Measurements from ENCODE around the gene R3HCC1L. TPM values are rescaled to one million over a fixed set of nuclear protein-coding genes. Genes with fewer than 3 reads are reported as not detected.
A peak's percentile ranks its signal among the peaks of the same experiment; 100 is the strongest.

The R3HCC1L gene
- total and polyA plus RNA-seq, 9 of the 15 experiments (the other 6 are each of a cell fraction or from before 2014, with no cell fraction given) = 9.1 to 17.8 (median 12.6) TPM

- TF ChIP-seq RBM15 (IDR thresholded peaks at IDR 0.05; ENCODE audit: insufficient read depth, low read length) (no peak), GATAD2B (IDR thresholded peaks at IDR 0.05; ENCODE audit: borderline replicate concordance) (0 out of 2 replicates have a peak, but pooled peaks have one; percentile 15), ZNF76 (CRISPR knock-in tag; IDR thresholded peaks at IDR 0.05; ENCODE audit: borderline replicate concordance) (no peak), ZFP91 (CRISPR knock-in tag; IDR thresholded peaks at IDR 0.05) (no peak), STAT5B (CRISPR knock-in tag; IDR thresholded peaks at IDR 0.05) (no peak), HCFC1 (IDR thresholded peaks at IDR 0.05; ENCODE audit: low read depth, low read length) (peak; percentile 95), ATF1 (CRISPR knock-in tag; IDR thresholded peaks at IDR 0.05) (no peak), ATF1 (tag; IDR thresholded peaks at IDR 0.05) (peak; percentile 92), YBX1 (IDR thresholded peaks at IDR 0.05) (no peak), CHD2 (IDR thresholded peaks at IDR 0.05; ENCODE audit: low read depth, low read length) (no peak), MXD1 (CRISPR knock-in tag; IDR thresholded peaks at IDR 0.05; ENCODE audit: borderline replicate concordance, poor library complexity, severe bottlenecking) (no peak), ZNF143 (CRISPR knock-in tag; IDR thresholded peaks at IDR 0.05) (peak; percentile 91), ZNF584 (CRISPR knock-in tag; IDR thresholded peaks at IDR 0.05; ENCODE audit: low read depth) (0 out of 2 replicates have a peak, but pooled peaks have one; percentile 55), BHLHE40 (IDR thresholded peaks at IDR 0.05; ENCODE audit: low read length) (peak; percentile 17; the same call in 1 of the 2 replicates), MCM3 (IDR thresholded peaks at IDR 0.05) (no peak), TAF15 (IDR thresholded peaks at IDR 0.05; ENCODE audit: low read depth, low read length) (no peak), ARID2 (IDR thresholded peaks at IDR 0.05) (no peak), CBX5 (IDR thresholded peaks at IDR 0.05; ENCODE audit: borderline replicate concordance, low read depth) (no peak)
- TF ChIP-seq, protein P1, sequence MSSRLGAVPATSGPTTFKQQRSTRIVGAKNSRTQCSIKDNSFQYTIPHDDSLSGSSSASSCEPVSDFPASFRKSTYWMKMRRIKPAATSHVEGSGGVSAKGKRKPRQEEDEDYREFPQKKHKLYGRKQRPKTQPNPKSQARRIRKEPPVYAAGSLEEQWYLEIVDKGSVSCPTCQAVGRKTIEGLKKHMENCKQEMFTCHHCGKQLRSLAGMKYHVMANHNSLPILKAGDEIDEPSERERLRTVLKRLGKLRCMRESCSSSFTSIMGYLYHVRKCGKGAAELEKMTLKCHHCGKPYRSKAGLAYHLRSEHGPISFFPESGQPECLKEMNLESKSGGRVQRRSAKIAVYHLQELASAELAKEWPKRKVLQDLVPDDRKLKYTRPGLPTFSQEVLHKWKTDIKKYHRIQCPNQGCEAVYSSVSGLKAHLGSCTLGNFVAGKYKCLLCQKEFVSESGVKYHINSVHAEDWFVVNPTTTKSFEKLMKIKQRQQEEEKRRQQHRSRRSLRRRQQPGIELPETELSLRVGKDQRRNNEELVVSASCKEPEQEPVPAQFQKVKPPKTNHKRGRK (tag; IDR thresholded peaks at IDR 0.05) = no peak
- TF ChIP-seq, protein P2, sequence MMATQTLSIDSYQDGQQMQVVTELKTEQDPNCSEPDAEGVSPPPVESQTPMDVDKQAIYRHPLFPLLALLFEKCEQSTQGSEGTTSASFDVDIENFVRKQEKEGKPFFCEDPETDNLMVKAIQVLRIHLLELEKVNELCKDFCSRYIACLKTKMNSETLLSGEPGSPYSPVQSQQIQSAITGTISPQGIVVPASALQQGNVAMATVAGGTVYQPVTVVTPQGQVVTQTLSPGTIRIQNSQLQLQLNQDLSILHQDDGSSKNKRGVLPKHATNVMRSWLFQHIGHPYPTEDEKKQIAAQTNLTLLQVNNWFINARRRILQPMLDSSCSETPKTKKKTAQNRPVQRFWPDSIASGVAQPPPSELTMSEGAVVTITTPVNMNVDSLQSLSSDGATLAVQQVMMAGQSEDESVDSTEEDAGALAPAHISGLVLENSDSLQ (IDR thresholded peaks at IDR 0.05) = no peak
- TF ChIP-seq, protein P3, sequence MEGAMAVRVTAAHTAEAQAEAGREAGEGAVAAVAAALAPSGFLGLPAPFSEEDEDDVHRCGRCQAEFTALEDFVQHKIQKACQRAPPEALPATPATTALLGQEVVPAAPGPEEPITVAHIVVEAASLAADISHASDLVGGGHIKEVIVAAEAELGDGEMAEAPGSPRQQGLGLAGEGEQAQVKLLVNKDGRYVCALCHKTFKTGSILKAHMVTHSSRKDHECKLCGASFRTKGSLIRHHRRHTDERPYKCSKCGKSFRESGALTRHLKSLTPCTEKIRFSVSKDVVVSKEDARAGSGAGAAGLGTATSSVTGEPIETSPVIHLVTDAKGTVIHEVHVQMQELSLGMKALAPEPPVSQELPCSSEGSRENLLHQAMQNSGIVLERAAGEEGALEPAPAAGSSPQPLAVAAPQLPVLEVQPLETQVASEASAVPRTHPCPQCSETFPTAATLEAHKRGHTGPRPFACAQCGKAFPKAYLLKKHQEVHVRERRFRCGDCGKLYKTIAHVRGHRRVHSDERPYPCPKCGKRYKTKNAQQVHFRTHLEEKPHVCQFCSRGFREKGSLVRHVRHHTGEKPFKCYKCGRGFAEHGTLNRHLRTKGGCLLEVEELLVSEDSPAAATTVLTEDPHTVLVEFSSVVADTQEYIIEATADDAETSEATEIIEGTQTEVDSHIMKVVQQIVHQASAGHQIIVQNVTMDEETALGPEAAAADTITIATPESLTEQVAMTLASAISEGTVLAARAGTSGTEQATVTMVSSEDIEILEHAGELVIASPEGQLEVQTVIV (CRISPR knock-in tag; IDR thresholded peaks at IDR 0.05; ENCODE audit: borderline replicate concordance) = no peak
- TF ChIP-seq, protein P4, sequence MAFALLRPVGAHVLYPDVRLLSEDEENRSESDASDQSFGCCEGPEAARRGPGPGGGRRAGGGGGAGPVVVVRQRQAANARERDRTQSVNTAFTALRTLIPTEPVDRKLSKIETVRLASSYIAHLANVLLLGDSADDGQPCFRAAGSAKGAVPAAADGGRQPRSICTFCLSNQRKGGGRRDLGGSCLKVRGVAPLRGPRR (CRISPR knock-in tag; IDR thresholded peaks at IDR 0.05) = no peak
These were observed at the start of gene R3HCC1L (continued) for GRCh38 chr10:98134431-98135221.
